K562 (cell line): Measurements from ENCODE around the gene HNRNPM. TPM values are rescaled to one million over a fixed set of nuclear protein-coding genes. Genes with fewer than 3 reads are reported as not detected.
A peak's percentile ranks its signal among the peaks of the same experiment; 100 is the strongest.

ENCODE experiments used
- ASH1L ChIP-seq: fragments of 450-650 bp; IDR thresholded peaks from 2 replicates; pipeline ENCODE4 v1.6.1; 2018; ENCODE audit warnings: borderline replicate concordance, mild to moderate bottlenecking, low read depth; ENCODE audit not compliant: partially characterized antibody
- ATF7 ChIP-seq: fragments of 450-650 bp; IDR thresholded peaks from 2 replicates; pipeline ENCODE4 v1.7.1; 2014; ENCODE audit warnings: mild to moderate bottlenecking, moderate library complexity
- CREB1 ChIP-seq, 2 experiments: sonication (generic) in 1 of 2; formaldehyde crosslinking in 1 of 2; IDR thresholded peaks; 2 replicates each; pipeline versions ENCODE4 v1.6.1 to v1.8.0; 2012 to 2022; ENCODE audit warnings: inconsistent platforms in 1 of 2, mild to moderate bottlenecking in 1 of 2, missing genetic modification reagents in 1 of 2, moderate library complexity in 1 of 2
- HNRNPK ChIP-seq: fragments of 200-400 bp; formaldehyde crosslinking; IDR thresholded peaks from one replicate; pipeline ENCODE4 v1.6.1; 2018; ENCODE audit warnings: mild to moderate bottlenecking, low read depth, low read length; ENCODE audit not compliant: poor library complexity, severe bottlenecking
- NONO ChIP-seq, 2 experiments: fragments of 200-400 bp in 1 of 2; fragments of 450-650 bp in 1 of 2; formaldehyde crosslinking in 1 of 2; IDR thresholded peaks; 2 replicates each; pipeline ENCODE4 v1.6.1; 2017; ENCODE audit warnings: low read depth in 2 of 2, mild to moderate bottlenecking in 2 of 2, moderate library complexity in 2 of 2, low read length in 1 of 2
- PHTF2 ChIP-seq: fragments of 250-450 bp; sonication (Bioruptor Pico); IDR thresholded peaks from 2 replicates; pipeline ENCODE4 v1.5.0; 2021; ENCODE audit warnings: mild to moderate bottlenecking
- PKNOX1 ChIP-seq: fragments of 450-650 bp; IDR thresholded peaks from 2 replicates; pipeline ENCODE4 v1.6.1; 2016
- SIN3B ChIP-seq: fragments of 450-650 bp; IDR thresholded peaks from 2 replicates; pipeline ENCODE4 v1.6.1; 2017; ENCODE audit warnings: low read depth, mild to moderate bottlenecking, moderate library complexity
- SP1 ChIP-seq: sonication (generic); formaldehyde crosslinking; IDR thresholded peaks from 2 replicates; pipeline ENCODE4 v1.8.1; 2022; ENCODE audit warnings: mild to moderate bottlenecking, missing genetic modification reagents
- ZNF507 ChIP-seq: conservative IDR thresholded peaks from 2 replicates; pipeline ENCODE4 v1.6.1; 2017; ENCODE audit warnings: missing genetic modification characterization, missing compliant biosample characterization
- ZNF695 ChIP-seq: fragments of 450-650 bp; formaldehyde crosslinking; IDR thresholded peaks from 2 replicates; pipeline ENCODE4 v1.4.0; 2020; ENCODE audit warnings: mild to moderate bottlenecking, moderate library complexity
- polyA plus RNA-seq, 8 experiments: library from polyadenylated mRNA; depleted of rRNA in 4 of 8; stranded (reverse) in 5 of 8; unstranded in 3 of 8; fragments of >200 nt; fragmentation: Nextera tagmentation in 2 of 8; fragmentation: Illumina TruSeq in 1 of 8; extraction: Ambion mirVana in 2 of 8; extraction: Trizol in 1 of 8; gene quantifications; 2 replicates each; pipeline versions ENCODE4 v1.2.1 to v1.2.3, GENCODE V29; 2011 to 2014; ENCODE audit warnings: inconsistent platforms in 1 of 8, missing spikeins in 1 of 8
- total RNA-seq, 7 experiments: library from RNA; depleted of rRNA in 6 of 7; stranded (reverse); fragments of >200 nt in 6 of 7; fragmentation: Illumina TruSeq in 2 of 7; extraction: Trizol in 2 of 7; gene quantifications; 2 replicates each; pipeline versions ENCODE4 v1.2.1 to v1.2.3, GENCODE V29; 2011 to 2021; ENCODE audit warnings: low replicate concordance in 1 of 7
- TF ChIP-seq, protein P1 (sequence below), 3 experiments: fragments of 200-800 bp in 1 of 3; fragments of 250-450 bp in 1 of 3; fragments of 450-650 bp in 1 of 3; sonication (Bioruptor Pico) in 1 of 3; sonication (Bioruptor generic) in 1 of 3; formaldehyde crosslinking in 1 of 3; IDR thresholded peaks; 2 replicates each; pipeline versions ENCODE4 v1.6.1 to v1.8.0; 2016 to 2022; ENCODE audit warnings: mild to moderate bottlenecking in 2 of 3, missing genetic modification characterization in 2 of 3, missing compliant biosample characterization in 1 of 3, moderate library complexity in 1 of 3
- TF ChIP-seq, protein P2 (sequence below), 2 experiments: IDR thresholded peaks in 1 of 2; conservative IDR thresholded peaks in 1 of 2; 2 replicates each; pipeline ENCODE4 v1.6.1; 2016; ENCODE audit warnings: low read depth in 2 of 2, mild to moderate bottlenecking in 1 of 2, missing compliant biosample characterization in 1 of 2, missing genetic modification characterization in 1 of 2, moderate library complexity in 1 of 2
- TF ChIP-seq, protein P3 (sequence below): fragments of 450-650 bp; IDR thresholded peaks from 2 replicates; pipeline ENCODE4 v1.6.1; 2016; ENCODE audit warnings: antibody characterized with exemption

The HNRNPM gene
- total and polyA plus RNA-seq, 9 of the 15 experiments (the other 6 are each of a cell fraction or from before 2014, with no cell fraction given) = 11.1 to 340 (median 195) TPM

- TF ChIP-seq SIN3B (0 out of 2 replicates have a peak, but pooled peaks have one; percentile 17), ASH1L (peak; percentile 85), ATF7 (peak; percentile 26; the same call in 1 of the 2 replicates), PKNOX1 (peak; percentile 98), HNRNPK (peak; percentile 62), ZNF507 (no peak), NONO (IDR thresholded peaks at IDR 0.05; ENCODE audit: low read depth in 2 of 2, low read length in 1 of 2) (peak in 1 of 2 experiments; percentile 71; a peak in 1 of 4 replicates), ZNF695 (CRISPR knock-in tag) (0 out of 2 replicates have a peak, but pooled peaks have one; percentile 18), PHTF2 (CRISPR knock-in tag) (no peak), SP1 (peak; percentile 92), CREB1 (IDR thresholded peaks at IDR 0.05) (0 out of 2 replicates have a peak, but pooled peaks have one; percentile 41), CREB1 (CRISPR knock-in tag; IDR thresholded peaks at IDR 0.05) (no peak)
- TF ChIP-seq, protein P1, sequence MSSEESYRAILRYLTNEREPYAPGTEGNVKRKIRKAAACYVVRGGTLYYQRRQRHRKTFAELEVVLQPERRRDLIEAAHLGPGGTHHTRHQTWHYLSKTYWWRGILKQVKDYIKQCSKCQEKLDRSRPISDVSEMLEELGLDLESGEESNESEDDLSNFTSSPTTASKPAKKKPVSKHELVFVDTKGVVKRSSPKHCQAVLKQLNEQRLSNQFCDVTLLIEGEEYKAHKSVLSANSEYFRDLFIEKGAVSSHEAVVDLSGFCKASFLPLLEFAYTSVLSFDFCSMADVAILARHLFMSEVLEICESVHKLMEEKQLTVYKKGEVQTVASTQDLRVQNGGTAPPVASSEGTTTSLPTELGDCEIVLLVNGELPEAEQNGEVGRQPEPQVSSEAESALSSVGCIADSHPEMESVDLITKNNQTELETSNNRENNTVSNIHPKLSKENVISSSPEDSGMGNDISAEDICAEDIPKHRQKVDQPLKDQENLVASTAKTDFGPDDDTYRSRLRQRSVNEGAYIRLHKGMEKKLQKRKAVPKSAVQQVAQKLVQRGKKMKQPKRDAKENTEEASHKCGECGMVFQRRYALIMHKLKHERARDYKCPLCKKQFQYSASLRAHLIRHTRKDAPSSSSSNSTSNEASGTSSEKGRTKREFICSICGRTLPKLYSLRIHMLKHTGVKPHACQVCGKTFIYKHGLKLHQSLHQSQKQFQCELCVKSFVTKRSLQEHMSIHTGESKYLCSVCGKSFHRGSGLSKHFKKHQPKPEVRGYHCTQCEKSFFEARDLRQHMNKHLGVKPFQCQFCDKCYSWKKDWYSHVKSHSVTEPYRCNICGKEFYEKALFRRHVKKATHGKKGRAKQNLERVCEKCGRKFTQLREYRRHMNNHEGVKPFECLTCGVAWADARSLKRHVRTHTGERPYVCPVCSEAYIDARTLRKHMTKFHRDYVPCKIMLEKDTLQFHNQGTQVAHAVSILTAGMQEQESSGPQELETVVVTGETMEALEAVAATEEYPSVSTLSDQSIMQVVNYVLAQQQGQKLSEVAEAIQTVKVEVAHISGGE (CRISPR knock-in tag; IDR thresholded peaks at IDR 0.05) = peak in 2 of 3 experiments; percentile 14 to 33; a peak in 1 of 6 replicates
- TF ChIP-seq, protein P2, sequence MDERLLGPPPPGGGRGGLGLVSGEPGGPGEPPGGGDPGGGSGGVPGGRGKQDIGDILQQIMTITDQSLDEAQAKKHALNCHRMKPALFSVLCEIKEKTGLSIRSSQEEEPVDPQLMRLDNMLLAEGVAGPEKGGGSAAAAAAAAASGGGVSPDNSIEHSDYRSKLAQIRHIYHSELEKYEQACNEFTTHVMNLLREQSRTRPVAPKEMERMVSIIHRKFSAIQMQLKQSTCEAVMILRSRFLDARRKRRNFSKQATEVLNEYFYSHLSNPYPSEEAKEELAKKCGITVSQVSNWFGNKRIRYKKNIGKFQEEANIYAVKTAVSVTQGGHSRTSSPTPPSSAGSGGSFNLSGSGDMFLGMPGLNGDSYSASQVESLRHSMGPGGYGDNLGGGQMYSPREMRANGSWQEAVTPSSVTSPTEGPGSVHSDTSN (CRISPR knock-in tag; IDR thresholded peaks at IDR 0.05; ENCODE audit: low read depth) = peak; percentile 58
- TF ChIP-seq, protein P2 (tag; conservative IDR thresholded peaks at IDR 0.05; ENCODE audit: low read depth) = no peak; the same call in 1 of the 2 replicates
- TF ChIP-seq, protein P3, sequence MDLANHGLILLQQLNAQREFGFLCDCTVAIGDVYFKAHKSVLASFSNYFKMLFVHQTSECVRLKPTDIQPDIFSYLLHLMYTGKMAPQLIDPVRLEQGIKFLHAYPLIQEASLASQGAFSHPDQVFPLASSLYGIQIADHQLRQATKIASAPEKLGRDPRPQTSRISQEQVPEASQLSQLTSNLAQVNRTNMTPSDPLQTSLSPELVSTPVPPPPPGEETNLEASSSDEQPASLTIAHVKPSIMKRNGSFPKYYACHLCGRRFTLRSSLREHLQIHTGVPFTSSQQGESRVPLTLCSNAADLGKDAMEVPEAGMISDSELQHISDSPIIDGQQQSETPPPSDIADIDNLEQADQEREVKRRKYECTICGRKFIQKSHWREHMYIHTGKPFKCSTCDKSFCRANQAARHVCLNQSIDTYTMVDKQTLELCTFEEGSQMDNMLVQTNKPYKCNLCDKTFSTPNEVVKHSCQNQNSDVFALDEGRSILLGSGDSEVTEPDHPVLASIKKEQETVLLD = no peak
These were observed 31.8 kb upstream of the HNRNPM start, which contains the start of gene MARCHF2 (continued) for GRCh38 chr19:8412783-8413628.
